Measurements from ENCODE around the gene RAD23A.
A peak's percentile ranks its signal among the peaks of the same experiment; 100 is the strongest.

Gene RAD23A

DNA sequence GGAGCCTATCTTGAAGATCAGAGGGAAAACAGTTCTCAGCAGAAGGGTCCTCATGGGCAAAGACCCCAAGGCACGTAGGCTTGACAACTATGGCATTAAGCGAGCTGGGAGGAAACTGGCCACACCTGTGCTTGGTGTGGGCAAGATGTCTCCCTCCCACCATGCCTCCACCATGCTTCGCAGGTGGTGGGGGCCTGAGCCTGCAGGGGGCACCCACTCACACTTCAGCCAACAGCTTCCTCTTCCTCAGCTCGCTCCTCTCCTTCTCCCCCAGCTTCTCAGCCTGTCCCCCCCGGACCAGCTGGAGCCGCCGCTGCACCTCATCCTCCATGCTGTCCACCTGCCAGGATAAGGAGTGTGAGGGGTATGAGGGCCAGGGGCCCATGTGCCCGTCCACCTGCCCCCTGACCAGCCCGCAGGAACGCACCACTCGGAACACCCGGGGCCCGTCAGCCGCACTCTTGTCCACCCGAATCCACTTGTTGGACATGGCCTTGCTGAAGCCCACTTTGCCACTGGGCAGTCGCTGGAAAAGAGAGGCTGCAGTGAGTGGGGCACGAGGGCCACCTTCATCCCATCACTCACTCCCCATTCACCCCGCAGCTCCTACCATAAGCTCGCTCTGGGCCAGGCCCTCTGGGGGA lies 15.5 kb upstream of the RAD23A start:
- no peak overlapping the region for H3K4me3 Mint-ChIP-seq

GRCh38 chr19:12932392-12933286 lies 13.0 kb upstream of the RAD23A start:
- no peaks in the 10 kb centered on the region for H3K27me3 Mint-ChIP-seq
- peak overlapping the region; percentile 91 for H3K27ac Mint-ChIP-seq (ENCODE audit: low read depth)
- H3K36me3 Mint-ChIP-seq (ENCODE audit: insufficient read depth) = peaks cover 23% of the 10 kb centered on the region
- no peak for DNase-seq (ENCODE audit: low spot score in 2 of 2)
- peak overlapping the region; percentile 88 for H3K4me3 Mint-ChIP-seq
- no peak for ATAC-seq (replicated peaks; ENCODE audit: extremely low read depth, poor library complexity, severe bottlenecking)
- peaks cover 24% of the 10 kb centered on the region for H3K4me1 Mint-ChIP-seq
- no peaks in the 10 kb centered on the region for H3K9me3 Mint-ChIP-seq

More for the DNA sequence above, 15.5 kb upstream of the RAD23A start:
- no peaks in the 10 kb centered on the region for H3K27me3 Mint-ChIP-seq
- no peak overlapping the region for H3K27ac Mint-ChIP-seq (ENCODE audit: low read depth)
- peaks cover 43% of the 10 kb centered on the region for H3K36me3 Mint-ChIP-seq (ENCODE audit: insufficient read depth)
- H3K4me1 Mint-ChIP-seq = peaks cover 17% of the 10 kb centered on the region
- ATAC-seq (replicated peaks; ENCODE audit: extremely low read depth, poor library complexity, severe bottlenecking) (no peak), DNase-seq (ENCODE audit: low spot score in 2 of 2) (no peak)
- no peaks in the 10 kb centered on the region for H3K9me3 Mint-ChIP-seq

DNA sequence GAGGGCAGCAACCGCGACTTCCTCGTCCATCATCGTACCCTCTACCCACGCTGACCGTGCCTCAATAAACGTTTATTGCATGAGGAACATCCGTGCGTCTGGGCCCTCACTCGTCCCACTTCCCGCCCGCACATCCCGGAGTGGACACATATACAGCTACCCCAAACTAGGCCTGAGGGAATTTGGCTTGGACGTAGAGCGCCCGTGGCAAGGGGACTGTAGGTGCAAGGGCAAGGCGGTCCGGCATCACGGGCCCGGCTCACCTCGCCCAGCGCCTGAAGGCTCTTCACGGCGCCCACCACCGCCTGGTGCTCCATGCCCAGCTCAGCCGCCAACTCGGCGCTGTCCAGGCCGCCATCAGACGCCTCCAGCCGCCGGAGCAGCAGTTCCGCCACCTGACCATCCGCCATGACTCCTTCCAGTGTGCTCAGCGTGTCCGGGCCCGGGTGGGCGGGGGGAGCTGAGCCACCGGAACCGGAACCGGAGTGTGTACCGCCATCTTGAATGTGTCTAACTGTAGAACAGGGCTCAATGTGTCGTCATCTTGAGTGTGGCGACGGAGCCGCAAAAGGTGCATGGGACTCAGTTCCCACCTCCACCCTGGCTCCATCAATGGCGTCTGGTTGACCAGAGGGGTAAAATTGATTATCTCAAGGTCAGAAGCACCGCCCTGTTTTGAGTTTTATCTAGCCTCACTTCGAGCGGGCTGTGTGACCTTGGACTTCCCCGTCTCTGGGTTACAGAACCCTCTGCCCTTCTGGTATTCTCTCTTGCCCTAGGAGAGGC lies 12.2 kb upstream of the RAD23A start, which contains the start of gene FARSA:
Gene FARSA, minus strand, starts transcription at position 425 of the 786 bp plus-strand sequence. Its CDS starts 15 bp downstream, at position 410.
- H3K36me3 Mint-ChIP-seq (ENCODE audit: insufficient read depth) = peaks cover 25% of the 10 kb centered on the region
- H3K27me3 Mint-ChIP-seq = no peaks in the 10 kb centered on the region
- no peaks in the 10 kb centered on the region for H3K9me3 Mint-ChIP-seq
- peak within 1 kb of the TSS; percentile 91 for H3K27ac Mint-ChIP-seq (ENCODE audit: low read depth)
- H3K4me1 Mint-ChIP-seq = peaks cover 32% of the 10 kb centered on the region
- peak; percentile 66 to 67 for DNase-seq (ENCODE audit: low spot score in 2 of 2)
- peak; percentile 53 for ATAC-seq (replicated peaks; ENCODE audit: extremely low read depth, poor library complexity, severe bottlenecking)
- H3K4me3 Mint-ChIP-seq = peak within 1 kb of the TSS; percentile 88

- H3K27me3 Mint-ChIP-seq = no peaks in the 10 kb centered on the region
- no peak overlapping the region for H3K27ac Mint-ChIP-seq (ENCODE audit: low read depth)
- H3K4me1 Mint-ChIP-seq = peaks cover 48% of the 10 kb centered on the region
- ATAC-seq (replicated peaks; ENCODE audit: extremely low read depth, poor library complexity, severe bottlenecking) (no peak), DNase-seq (ENCODE audit: low spot score in 2 of 2) (no peak)
- H3K36me3 Mint-ChIP-seq (ENCODE audit: insufficient read depth) = peaks cover 32% of the 10 kb centered on the region
- H3K4me3 Mint-ChIP-seq = no peak overlapping the region
- no peaks in the 10 kb centered on the region for H3K9me3 Mint-ChIP-seq
Observed at GRCh38 chr19:12935071-12935470, 10.6 kb upstream of the RAD23A start.

DNA sequence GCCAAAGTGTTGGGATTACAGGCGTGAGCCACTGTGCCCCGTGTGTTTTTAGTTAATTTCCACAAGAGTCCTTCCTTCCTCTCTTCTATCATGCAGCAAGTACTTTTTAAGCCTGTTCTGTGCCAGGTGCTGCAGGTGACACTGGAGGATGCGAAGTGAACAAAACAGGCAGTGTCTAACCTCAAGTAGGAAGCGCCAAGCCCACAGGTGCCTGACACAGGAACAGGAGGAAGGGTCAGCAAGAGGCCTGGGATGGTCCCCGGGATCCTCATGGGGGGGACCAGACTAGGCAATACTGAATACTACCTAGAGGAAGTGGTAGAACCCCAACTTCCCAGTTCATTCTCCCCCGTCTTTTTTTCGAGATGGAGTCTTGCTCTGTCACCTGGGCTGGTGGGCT lies 9.1 kb upstream of the RAD23A start:
- Mint-ChIP-seq H3K9me3 (no peaks in the 10 kb centered on the region), H3K27me3 (no peaks in the 10 kb centered on the region), H3K4me1 (peaks cover 57% of the 10 kb centered on the region), H3K27ac (ENCODE audit: low read depth) (no peak overlapping the region), H3K36me3 (ENCODE audit: insufficient read depth) (peaks cover 41% of the 10 kb centered on the region), H3K4me3 (no peak overlapping the region)
- DNase-seq (ENCODE audit: low spot score in 2 of 2) (no peak), ATAC-seq (replicated peaks; ENCODE audit: extremely low read depth, poor library complexity, severe bottlenecking) (no peak)

GRCh38 chr19:12937093-12937926 lies 8.4 kb upstream of the RAD23A start:
- peaks cover 49% of the 10 kb centered on the region for H3K36me3 Mint-ChIP-seq (ENCODE audit: insufficient read depth)
- H3K27me3 Mint-ChIP-seq = no peaks in the 10 kb centered on the region
- H3K4me1 Mint-ChIP-seq = peaks cover 56% of the 10 kb centered on the region
- ATAC-seq (replicated peaks; ENCODE audit: extremely low read depth, poor library complexity, severe bottlenecking) (no peak), DNase-seq (ENCODE audit: low spot score in 2 of 2) (no peak)
- peak overlapping the region; percentile 97 for H3K27ac Mint-ChIP-seq (ENCODE audit: low read depth)
- H3K4me3 Mint-ChIP-seq = peak overlapping the region; percentile 98
- H3K9me3 Mint-ChIP-seq = no peaks in the 10 kb centered on the region

- no peaks in the 10 kb centered on the region for H3K27me3 Mint-ChIP-seq
- ATAC-seq (replicated peaks; ENCODE audit: extremely low read depth, poor library complexity, severe bottlenecking) (peak; percentile 94), DNase-seq (ENCODE audit: low spot score in 2 of 2) (peak; percentile 96 to 99)
- peak within 1 kb of the TSS; percentile 98 for H3K4me3 Mint-ChIP-seq
- H3K4me1 Mint-ChIP-seq = peaks cover 48% of the 10 kb centered on the region
- H3K9me3 Mint-ChIP-seq = no peaks in the 10 kb centered on the region
- peak within 1 kb of the TSS; percentile 97 for H3K27ac Mint-ChIP-seq (ENCODE audit: low read depth)
- H3K36me3 Mint-ChIP-seq (ENCODE audit: insufficient read depth) = peaks cover 57% of the 10 kb centered on the region
Observed at GRCh38 chr19:12937927-12938778, 7.5 kb upstream of the RAD23A start, which contains the start of gene CALR. Gene CALR (plus strand): TSS chr19:12938609. CDS start chr19:12938680, 71 bp downstream.

GRCh38 chr19:12938779-12939601 lies 6.7 kb upstream of the RAD23A start:
- Mint-ChIP-seq H3K9me3 (no peaks in the 10 kb centered on the region), H3K36me3 (ENCODE audit: insufficient read depth) (peaks cover 63% of the 10 kb centered on the region), H3K27ac (ENCODE audit: low read depth) (peak overlapping the region; percentile 97), H3K27me3 (no peaks in the 10 kb centered on the region), H3K4me1 (peaks cover 49% of the 10 kb centered on the region), H3K4me3 (peak overlapping the region; percentile 98)
- ATAC-seq (replicated peaks; ENCODE audit: extremely low read depth, poor library complexity, severe bottlenecking) (peak; percentile 34), DNase-seq (ENCODE audit: low spot score in 2 of 2) (peak in 1 of 2 donors; percentile 40)

- ATAC-seq (replicated peaks; ENCODE audit: extremely low read depth, poor library complexity, severe bottlenecking) = no peak
- no peaks in the 10 kb centered on the region for H3K27me3 Mint-ChIP-seq
- peaks cover 57% of the 10 kb centered on the region for H3K4me1 Mint-ChIP-seq
- H3K9me3 Mint-ChIP-seq = no peaks in the 10 kb centered on the region
- H3K27ac Mint-ChIP-seq (ENCODE audit: low read depth) = peak overlapping the region; percentile 97
- peak overlapping the region; percentile 98 for H3K4me3 Mint-ChIP-seq
- no peak for DNase-seq (ENCODE audit: low spot score in 2 of 2)
- peaks cover 73% of the 10 kb centered on the region for H3K36me3 Mint-ChIP-seq (ENCODE audit: insufficient read depth)
Observed at GRCh38 chr19:12939975-12940423, 5.7 kb upstream of the RAD23A start.

DNA sequence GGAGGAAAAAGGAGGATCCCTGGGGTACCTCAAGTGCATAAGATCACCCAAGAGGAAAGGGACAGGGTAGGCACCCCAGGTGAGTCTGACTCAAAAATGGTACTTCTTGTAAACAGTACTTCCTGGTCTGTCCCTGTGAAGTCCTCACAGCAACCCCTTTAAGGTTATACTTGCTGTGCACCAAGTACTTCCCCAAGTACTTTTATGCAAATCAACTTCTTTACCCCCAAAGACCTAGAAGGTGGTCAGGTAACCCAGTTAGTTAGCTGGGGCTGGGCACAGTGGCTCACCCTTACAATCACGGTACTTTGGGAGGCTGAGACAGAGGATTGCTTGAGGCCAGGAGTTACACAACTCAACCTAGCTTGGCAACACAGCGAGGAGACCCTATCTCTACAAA lies 4.8 kb upstream of the RAD23A start:
- Mint-ChIP-seq H3K4me1 (peaks cover 66% of the 10 kb centered on the region), H3K27me3 (no peaks in the 10 kb centered on the region), H3K4me3 (peak overlapping the region; percentile 98), H3K36me3 (ENCODE audit: insufficient read depth) (peaks cover 82% of the 10 kb centered on the region), H3K27ac (ENCODE audit: low read depth) (no peak overlapping the region), H3K9me3 (no peaks in the 10 kb centered on the region)
- ATAC-seq (replicated peaks; ENCODE audit: extremely low read depth, poor library complexity, severe bottlenecking) (no peak), DNase-seq (ENCODE audit: low spot score in 2 of 2) (no peak)
